ENCODE measurements around the gene PARD3.

Gene PARD3

GRCh38 chr10:34697351-34698247, 117.5 kb downstream of the PARD3 start:
- no peak for DNase-seq (ENCODE audit: low read depth in 2 of 2, low spot score in 1 of 2)

GRCh38 chr10:34696423-34696822, 118.7 kb downstream of the PARD3 start:
- DNase-seq (ENCODE audit: low read depth in 2 of 2, low spot score in 1 of 2): no peak

GRCh38 chr10:34690383-34691049, 124.6 kb downstream of the PARD3 start:
- no peak for DNase-seq (ENCODE audit: low read depth in 2 of 2, low spot score in 1 of 2)

GRCh38 chr10:34689053-34689452, 126.0 kb downstream of the PARD3 start:
- DNase-seq (ENCODE audit: low read depth in 2 of 2, low spot score in 1 of 2): no peak

- DNase-seq (ENCODE audit: low read depth in 2 of 2, low spot score in 1 of 2): no peak
These were observed 127.5 kb downstream of the PARD3 start for GRCh38 chr10:34687434-34688210.

- no peak for DNase-seq (ENCODE audit: low read depth in 2 of 2, low spot score in 1 of 2)
These were observed 132.5 kb downstream of the PARD3 start for GRCh38 chr10:34682580-34682979.

- no peak for DNase-seq (ENCODE audit: low read depth in 2 of 2, low spot score in 1 of 2)
These were observed 133.2 kb downstream of the PARD3 start for GRCh38 chr10:34681933-34682332.

- no peak for DNase-seq (ENCODE audit: low read depth in 2 of 2, low spot score in 1 of 2)
These were observed 135.9 kb downstream of the PARD3 start for GRCh38 chr10:34679177-34679576.

- no peak for DNase-seq (ENCODE audit: low read depth in 2 of 2, low spot score in 1 of 2)
These were observed 137.5 kb downstream of the PARD3 start for GRCh38 chr10:34677591-34677990.

- no peak for DNase-seq (ENCODE audit: low read depth in 2 of 2, low spot score in 1 of 2)
These were observed 138.0 kb downstream of the PARD3 start for GRCh38 chr10:34677132-34677531.

GRCh38 chr10:34674176-34674575, 140.9 kb downstream of the PARD3 start:
- no peak for DNase-seq (ENCODE audit: low read depth in 2 of 2, low spot score in 1 of 2)

- DNase-seq (ENCODE audit: low read depth in 2 of 2, low spot score in 1 of 2): no peak
These were observed 145.0 kb downstream of the PARD3 start for GRCh38 chr10:34670081-34670480.

GRCh38 chr10:34669079-34669478, 146.0 kb downstream of the PARD3 start:
- DNase-seq (ENCODE audit: low read depth in 2 of 2, low spot score in 1 of 2): no peak

GRCh38 chr10:34667177-34667576, 147.9 kb downstream of the PARD3 start:
- no peak for DNase-seq (ENCODE audit: low read depth in 2 of 2, low spot score in 1 of 2)

- no peak for DNase-seq (ENCODE audit: low read depth in 2 of 2, low spot score in 1 of 2)
These were observed 148.9 kb downstream of the PARD3 start for GRCh38 chr10:34666008-34666704.

- DNase-seq (ENCODE audit: low read depth in 2 of 2, low spot score in 1 of 2): no peak
These were observed 150.4 kb downstream of the PARD3 start for GRCh38 chr10:34664706-34665105.

- no peak for DNase-seq (ENCODE audit: low read depth in 2 of 2, low spot score in 1 of 2)
These were observed 153.5 kb downstream of the PARD3 start for GRCh38 chr10:34661580-34661979.

GRCh38 chr10:34658934-34659333, 156.2 kb downstream of the PARD3 start:
- no peak for DNase-seq (ENCODE audit: low read depth in 2 of 2, low spot score in 1 of 2)

- DNase-seq (ENCODE audit: low read depth in 2 of 2, low spot score in 1 of 2): no peak
These were observed 158.4 kb downstream of the PARD3 start for GRCh38 chr10:34656661-34657060.

GRCh38 chr10:34655286-34656170, 159.6 kb downstream of the PARD3 start:
- DNase-seq (ENCODE audit: low read depth in 2 of 2, low spot score in 1 of 2): no peak

Measured in stimulated activated CD8-positive, alpha-beta memory T cell treated with anti-CD3 and anti-CD28 coated beads, Interleukin-4, amount 100 ng/mL, for 1 hour (primary cell).